HCT116 (cell line): ENCODE measurements around the gene CNTN4.

ENCODE experiments used
- CTCF ChIP-seq, 3 experiments: fragments of 200-600 bp in 1 of 3; sonication (generic) in 1 of 3; IDR thresholded peaks in 2 of 3; conservative IDR thresholded peaks in 1 of 3; 2 replicates each; pipeline ENCODE4 v1.5.1; 2012 to 2017; ENCODE audit warnings: low read depth in 2 of 3, low read length in 2 of 3, antibody characterized with exemption in 1 of 3, borderline replicate concordance in 1 of 3, control low read depth in 1 of 3, mild to moderate bottlenecking in 1 of 3, mixed read lengths in 1 of 3, mixed run types in 1 of 3, moderate library complexity in 1 of 3; ENCODE audit not compliant: insufficient read depth in 1 of 3
- ELF1 ChIP-seq: IDR thresholded peaks from 2 replicates; pipeline ENCODE4 v1.6.1; 2012; ENCODE audit warnings: low read depth, borderline replicate concordance
- EZH2 ChIP-seq: fragments of 200-600 bp; sonication (generic); IDR thresholded peaks from 2 replicates; pipeline ENCODE4 v1.6.1; 2017; ENCODE audit warnings: antibody characterized with exemption, mixed run types
- EZH2phosphoT487 ChIP-seq: fragments of 200-600 bp; IDR thresholded peaks from 2 replicates; pipeline ENCODE4 v1.6.1; 2018; ENCODE audit warnings: antibody characterized with exemption, borderline replicate concordance
- JUND ChIP-seq: IDR thresholded peaks from 2 replicates; pipeline ENCODE4 v1.6.1; 2012
- MAX ChIP-seq: IDR thresholded peaks from 2 replicates; pipeline ENCODE4 v1.6.1; 2012
- POLR2A ChIP-seq: IDR thresholded peaks from 2 replicates; pipeline ENCODE4 v1.7.0; 2011; ENCODE audit warnings: borderline replicate concordance; ENCODE audit not compliant: insufficient read depth, insufficient read length; ENCODE audit errors: extremely low read depth
- POLR2AphosphoS5 ChIP-seq: IDR thresholded peaks from 2 replicates; pipeline ENCODE4 v1.6.1; 2011; ENCODE audit warnings: mild to moderate bottlenecking, low read depth, low read length, moderate library complexity
- RAD21 ChIP-seq: IDR thresholded peaks from 2 replicates; pipeline ENCODE4 v1.6.1; 2012; ENCODE audit warnings: low read depth, mild to moderate bottlenecking
- REST ChIP-seq: IDR thresholded peaks from 2 replicates; pipeline ENCODE4 v1.6.1; 2012; ENCODE audit warnings: low read depth
- SIN3A ChIP-seq: IDR thresholded peaks from 2 replicates; pipeline ENCODE4 v1.6.1; 2012; ENCODE audit warnings: low read depth
- SRF ChIP-seq: IDR thresholded peaks from 2 replicates; pipeline ENCODE4 v1.6.1; 2012; ENCODE audit warnings: low read depth
- YY1 ChIP-seq: IDR thresholded peaks from 2 replicates; pipeline ENCODE4 v1.6.1; 2011; ENCODE audit warnings: low read length, low read depth, moderate library complexity, mild to moderate bottlenecking; ENCODE audit not compliant: insufficient replicate concordance; ENCODE audit errors: extremely low read depth
- ZNF274 ChIP-seq: fragments of 200-500 bp; sonication (Bioruptor generic); IDR thresholded peaks from 2 replicates; pipeline ENCODE4 v1.6.1; 2014; ENCODE audit warnings: mild to moderate bottlenecking, low read depth, low read length, inconsistent platforms

GRCh38 chr3:3031326-3031725 is 932.7 kb downstream of the CNTN4 start:
- TF ChIP-seq CTCF (IDR thresholded peaks at IDR 0.05 in 2 of 3, conservative IDR thresholded peaks at IDR 0.05 in 1 of 3; ENCODE audit: borderline replicate concordance in 1 of 3, insufficient read depth in 1 of 3, low read depth in 2 of 3, low read length in 2 of 3) (no peak), POLR2A (no peak), SIN3A (no peak), JUND (no peak), REST (no peak), MAX (no peak), RAD21 (no peak), EZH2 (no peak), EZH2phosphoT487 (no peak), ZNF274 (no peak), SRF (no peak), ELF1 (no peak), YY1 (no peak), POLR2AphosphoS5 (no peak)
